Prostate gland (tissue), 2 donors: Measurements from ENCODE around the gene CXCL1.

Experiments used
- CTCF ChIP-seq, 4 experiments: fragments of 200-600 bp in 2 of 4; fragments of 450-650 bp in 2 of 4; sonication (generic) in 2 of 4; IDR thresholded peaks; 1 replicate in 3 of 4; 2 replicates in 1 of 4; pipeline ENCODE4 v1.5.1; 2016 to 2019; ENCODE audit warnings: antibody characterized with exemption in 4 of 4, mild to moderate bottlenecking in 2 of 4, moderate library complexity in 2 of 4
- POLR2AphosphoS5 ChIP-seq: sonication (generic); formaldehyde crosslinking; IDR thresholded peaks from one replicate; pipeline ENCODE4 v1.6.1; 2017; ENCODE audit warnings: antibody characterized with exemption

DNA sequence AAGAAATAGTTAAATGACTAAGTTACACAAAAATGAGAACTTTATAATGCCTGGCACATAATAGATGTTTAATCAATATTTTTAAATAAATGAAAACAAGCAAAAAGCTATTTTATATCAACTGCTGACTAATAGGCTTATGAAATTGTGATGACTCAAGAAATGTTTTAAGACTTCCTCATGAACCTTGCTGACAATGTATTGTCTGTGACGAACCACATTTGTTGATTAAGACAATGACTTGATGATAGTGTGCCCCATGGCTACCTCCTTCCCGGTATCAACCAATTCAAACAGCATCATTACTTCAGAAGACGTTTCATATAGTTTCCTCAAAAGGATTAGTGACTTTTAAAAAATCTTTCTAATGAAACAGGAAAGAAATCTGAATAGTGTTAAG, 24.8 kb upstream of the CXCL1 start:
- TF ChIP-seq CTCF (IDR thresholded peaks at IDR 0.05) (no peak), POLR2AphosphoS5 (no peak)
